Keratinocyte (primary cell): ENCODE results near the gene ANKRD16.

Experiments
- EZH2 ChIP-seq: IDR thresholded peaks from one replicate; pipeline ENCODE4 v1.6.1; 2012; ENCODE audit warnings: inconsistent platforms, mild to moderate bottlenecking, low read length, moderate library complexity
- TF ChIP-seq, protein P1 (sequence below), 3 experiments: IDR thresholded peaks in 1 of 3; conservative IDR thresholded peaks in 1 of 3; optimal IDR thresholded peaks in 1 of 3; 2 replicates in 2 of 3; 3 replicates in 1 of 3; pipeline versions ENCODE3 to v1.5.1; 2011; ENCODE audit warnings: low read length in 3 of 3, mild to moderate bottlenecking in 3 of 3, moderate library complexity in 2 of 3, control low read depth in 1 of 3, inconsistent platforms in 1 of 3; ENCODE audit not compliant: insufficient read depth in 2 of 3; ENCODE audit errors: extremely low read depth in 1 of 3

DNA sequence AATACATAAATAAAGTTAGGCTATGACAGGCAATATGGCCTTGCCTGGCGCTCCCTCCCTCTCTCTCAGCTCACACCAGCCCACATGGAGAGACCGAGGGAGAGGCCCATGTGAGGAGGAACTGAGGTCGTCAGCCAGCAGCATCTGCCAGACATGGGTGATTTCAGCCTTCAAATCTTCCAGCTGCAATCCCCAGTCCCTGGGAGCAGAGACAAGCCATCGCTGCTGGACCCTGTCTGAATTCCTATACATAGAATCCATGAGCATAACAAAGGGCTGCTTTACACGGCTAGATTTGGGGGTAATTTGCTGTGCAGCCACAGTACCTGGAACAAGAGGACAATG, 35.6 kb downstream of the ANKRD16 start:
- TF ChIP-seq, protein P1, sequence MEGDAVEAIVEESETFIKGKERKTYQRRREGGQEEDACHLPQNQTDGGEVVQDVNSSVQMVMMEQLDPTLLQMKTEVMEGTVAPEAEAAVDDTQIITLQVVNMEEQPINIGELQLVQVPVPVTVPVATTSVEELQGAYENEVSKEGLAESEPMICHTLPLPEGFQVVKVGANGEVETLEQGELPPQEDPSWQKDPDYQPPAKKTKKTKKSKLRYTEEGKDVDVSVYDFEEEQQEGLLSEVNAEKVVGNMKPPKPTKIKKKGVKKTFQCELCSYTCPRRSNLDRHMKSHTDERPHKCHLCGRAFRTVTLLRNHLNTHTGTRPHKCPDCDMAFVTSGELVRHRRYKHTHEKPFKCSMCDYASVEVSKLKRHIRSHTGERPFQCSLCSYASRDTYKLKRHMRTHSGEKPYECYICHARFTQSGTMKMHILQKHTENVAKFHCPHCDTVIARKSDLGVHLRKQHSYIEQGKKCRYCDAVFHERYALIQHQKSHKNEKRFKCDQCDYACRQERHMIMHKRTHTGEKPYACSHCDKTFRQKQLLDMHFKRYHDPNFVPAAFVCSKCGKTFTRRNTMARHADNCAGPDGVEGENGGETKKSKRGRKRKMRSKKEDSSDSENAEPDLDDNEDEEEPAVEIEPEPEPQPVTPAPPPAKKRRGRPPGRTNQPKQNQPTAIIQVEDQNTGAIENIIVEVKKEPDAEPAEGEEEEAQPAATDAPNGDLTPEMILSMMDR (optimal IDR thresholded peaks at IDR 0.05 in 1 of 3, IDR thresholded peaks at IDR 0.05 in 1 of 3, conservative IDR thresholded peaks at IDR 0.05 in 1 of 3; ENCODE audit: extremely low read depth in 1 of 3, insufficient read depth in 2 of 3, low read length in 3 of 3), result no peak
- TF ChIP-seq EZH2, result no peak
